Esophagus squamous epithelium (tissue), 5 donors: ENCODE measurements around the gene NMNAT3. TPM values are rescaled to one million over a fixed set of nuclear protein-coding genes. Genes with fewer than 3 reads are reported as not detected.

Experiments used
- DNase-seq: peaks from one replicate; lab custom pipeline; 2025; lab: John Stamatoyannopoulos, UW
- H3K27ac ChIP-seq, 4 donors: fragments of 200-600 bp; sonication (generic); one replicate each; pipeline ENCODE4 v1.5.1; 2016 to 2019; ENCODE audit warnings: mild to moderate bottlenecking in 1 of 4
- H3K27me3 ChIP-seq, 4 donors: fragments of 200-600 bp; sonication (generic); 1 replicate in 3 of 4; 2 replicates in 1 of 4; pipeline versions ENCODE4 v1.5.1 to v1.6.0; 2017 to 2021; ENCODE audit warnings: antibody characterized with exemption in 1 of 4
- H3K36me3 ChIP-seq, 3 donors: fragments of 200-600 bp; sonication (generic); one replicate each; pipeline ENCODE4 v1.5.1; 2016 to 2019
- H3K4me1 ChIP-seq, 3 donors: fragments of 200-600 bp; sonication (generic); one replicate each; pipeline ENCODE4 v1.5.1; 2017 to 2019
- H3K4me3 ChIP-seq, 4 donors: fragments of 200-600 bp; sonication (generic); 1 replicate in 3 of 4; 2 replicates in 1 of 4; pipeline ENCODE4 v1.5.1; 2016 to 2019; ENCODE audit warnings: mild to moderate bottlenecking in 2 of 4, moderate library complexity in 1 of 4
- H3K9me3 ChIP-seq, 3 donors: fragments of 200-600 bp; sonication (generic); one replicate each; pipeline ENCODE4 v1.5.1; 2016 to 2019
- CTCF ChIP-seq, 6 experiments: fragments of 450-650 bp in 4 of 6; fragments of 200-600 bp in 2 of 6; sonication (generic) in 2 of 6; IDR thresholded peaks; one replicate each; pipeline ENCODE4 v1.5.1; 2016 to 2019; ENCODE audit warnings: antibody characterized with exemption in 6 of 6, mild to moderate bottlenecking in 4 of 6, moderate library complexity in 4 of 6
- POLR2A ChIP-seq, 4 donors: fragments of 450-650 bp; IDR thresholded peaks; one replicate each; pipeline ENCODE4 v1.6.1; 2017; ENCODE audit warnings: antibody characterized with exemption in 4 of 4, mild to moderate bottlenecking in 4 of 4, moderate library complexity in 3 of 4
- WGBS, 2 donors: methylation state at CpG; one replicate each; pipeline ENCODE4 v1.1.5; 2018; 5-methylcytosine and 5-hydroxymethylcytosine counted together
- intact Hi-C: fragments of 100-400 bp; cut with DNase I; formaldehyde crosslinking; loops from one replicate; pipeline ENCODE4 v1.15.0; 2022
- total RNA-seq, 4 donors: library from RNA; depleted of rRNA; stranded (reverse); fragments of >200 nt; gene quantifications; one replicate each; pipeline ENCODE4 v1.1.0, GENCODE V29; 2016
- donor health status: DM: yes; HTN: yes; CAD: no.

NMNAT3 gene
- total RNA-seq, 4 donors from 2014 or later = 7.6 to 11.6 (median 9.4) TPM

GRCh38 chr3:139642996-139643395, 34.8 kb downstream of the NMNAT3 start:
- no peak for TF ChIP-seq POLR2A (IDR thresholded peaks at IDR 0.05)
- TF ChIP-seq CTCF (IDR thresholded peaks at IDR 0.05) = no peak
- H3K4me1 ChIP-seq = no peaks in the 10 kb centered on the region
- no peaks in the 10 kb centered on the region for H3K36me3 ChIP-seq
- no peak for DNase-seq
- intact Hi-C loops = no loop called here
- no peak overlapping the region for H3K27ac ChIP-seq
- H3K27me3 ChIP-seq = no peaks in the 10 kb centered on the region
- no peak overlapping the region for H3K4me3 ChIP-seq
- WGBS, 2 donors = 67 to 69% methylated on average over 2 of the region's 2 CpGs
- H3K9me3 ChIP-seq = no peaks in the 10 kb centered on the region

GRCh38 chr3:139640456-139640855, 37.3 kb downstream of the NMNAT3 start:
- Histone ChIP-seq H3K36me3 (no peaks in the 10 kb centered on the region), H3K27ac (no peak overlapping the region), H3K27me3 (no peaks in the 10 kb centered on the region), H3K9me3 (no peaks in the 10 kb centered on the region), H3K4me1 (no peaks in the 10 kb centered on the region), H3K4me3 (no peak overlapping the region)
- no peak for DNase-seq
- no peak for TF ChIP-seq CTCF (IDR thresholded peaks at IDR 0.05)
- no peak for TF ChIP-seq POLR2A (IDR thresholded peaks at IDR 0.05)
- 50 to 54% methylated on average over 1 of the region's 1 CpG for WGBS, 2 donors
- intact Hi-C loops = no loop called here

GRCh38 chr3:139639662-139640061, 38.1 kb downstream of the NMNAT3 start:
- no peak for DNase-seq
- Histone ChIP-seq H3K4me3 (no peak overlapping the region), H3K36me3 (peaks cover 0 to 1% (median 0%) of the 10 kb centered on the region in 3 donors), H3K27me3 (no peaks in the 10 kb centered on the region), H3K4me1 (no peaks in the 10 kb centered on the region), H3K9me3 (no peaks in the 10 kb centered on the region), H3K27ac (no peak overlapping the region)
- intact Hi-C loops = no loop called here
- 47 to 75% methylated on average over 1 of the region's 1 CpG for WGBS, 2 donors
- TF ChIP-seq CTCF (IDR thresholded peaks at IDR 0.05) (no peak), POLR2A (IDR thresholded peaks at IDR 0.05) (no peak)

GRCh38 chr3:139638518-139638917, 39.3 kb downstream of the NMNAT3 start:
- no peak for TF ChIP-seq CTCF (IDR thresholded peaks at IDR 0.05)
- TF ChIP-seq POLR2A (IDR thresholded peaks at IDR 0.05) = no peak
- intact Hi-C loops = no loop called here
- WGBS, 2 donors = 92 to 93% methylated on average over 2 of the region's 2 CpGs

GRCh38 chr3:139636511-139636910, 41.3 kb downstream of the NMNAT3 start:
- Histone ChIP-seq H3K4me1 (no peaks in the 10 kb centered on the region), H3K27ac (no peak overlapping the region), H3K36me3 (peaks cover 0 to 14% (median 0%) of the 10 kb centered on the region in 3 donors), H3K27me3 (no peaks in the 10 kb centered on the region), H3K4me3 (no peak overlapping the region), H3K9me3 (no peaks in the 10 kb centered on the region)
- 62 to 68% methylated on average over 2 of the region's 2 CpGs for WGBS, 2 donors
- TF ChIP-seq CTCF (IDR thresholded peaks at IDR 0.05) (no peak), POLR2A (IDR thresholded peaks at IDR 0.05) (no peak)
- intact Hi-C loops = no loop called here
- DNase-seq = no peak

More at GRCh38 chr3:139638518-139638917, 39.3 kb downstream of the NMNAT3 start:
- H3K27ac ChIP-seq = no peak overlapping the region
- no peak for DNase-seq
- no peaks in the 10 kb centered on the region for H3K4me1 ChIP-seq
- H3K9me3 ChIP-seq = no peaks in the 10 kb centered on the region
- no peak overlapping the region for H3K4me3 ChIP-seq
- peaks cover 0 to 13% (median 0%) of the 10 kb centered on the region in 3 donors for H3K36me3 ChIP-seq
- no peaks in the 10 kb centered on the region for H3K27me3 ChIP-seq
